ENCODE data around the gene POLR2J2.
"Not testable (repeated sequence)": the region's sequence is repeated elsewhere in the genome, so short reads cannot be mapped to it uniquely, and the experiment has no call there.

POLR2J2 gene

DNA sequence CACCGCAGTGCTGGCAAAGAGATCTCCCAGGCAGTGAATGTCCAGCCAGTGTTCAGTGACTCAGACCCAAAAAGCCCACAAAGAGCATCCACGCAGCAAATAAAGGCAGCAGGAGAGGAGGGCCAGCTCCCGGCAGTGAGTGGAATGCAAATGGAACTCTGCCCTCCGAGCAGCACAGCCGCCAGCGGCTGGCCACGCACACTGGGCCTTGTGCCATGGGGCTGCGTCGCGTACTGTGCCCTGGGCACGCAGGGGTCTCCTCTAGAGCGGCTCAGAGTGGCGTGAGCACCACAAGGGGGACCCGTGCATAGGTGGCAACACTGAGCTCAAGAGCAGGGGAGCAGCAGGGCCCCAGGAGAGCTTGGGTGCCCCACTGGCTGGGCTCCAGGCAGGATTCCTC, 3.9 kb downstream of the POLR2J2 start:
- not testable (repeated sequence) for DNase-seq

DNA sequence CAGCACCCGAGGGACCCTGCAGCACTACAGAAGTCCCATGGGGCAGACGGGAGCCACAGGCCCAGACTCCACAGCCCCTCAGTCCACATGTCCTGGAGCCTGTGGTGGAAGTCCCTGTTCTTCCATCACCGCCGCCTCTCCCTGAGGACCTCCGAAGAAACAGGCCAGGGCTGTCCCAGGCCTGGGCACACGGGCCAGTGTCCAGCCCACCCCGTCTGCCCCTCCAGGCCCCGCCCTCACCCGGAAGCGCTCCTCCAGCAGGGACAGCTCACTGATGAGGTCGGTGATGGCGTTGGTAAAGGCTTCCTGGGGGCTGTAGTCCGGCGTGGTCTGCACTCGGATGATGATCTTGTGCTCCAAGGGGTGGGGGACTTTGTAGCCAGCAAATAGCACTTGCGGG, 4.6 kb downstream of the POLR2J2 start:
- not testable (repeated sequence) for DNase-seq

DNA sequence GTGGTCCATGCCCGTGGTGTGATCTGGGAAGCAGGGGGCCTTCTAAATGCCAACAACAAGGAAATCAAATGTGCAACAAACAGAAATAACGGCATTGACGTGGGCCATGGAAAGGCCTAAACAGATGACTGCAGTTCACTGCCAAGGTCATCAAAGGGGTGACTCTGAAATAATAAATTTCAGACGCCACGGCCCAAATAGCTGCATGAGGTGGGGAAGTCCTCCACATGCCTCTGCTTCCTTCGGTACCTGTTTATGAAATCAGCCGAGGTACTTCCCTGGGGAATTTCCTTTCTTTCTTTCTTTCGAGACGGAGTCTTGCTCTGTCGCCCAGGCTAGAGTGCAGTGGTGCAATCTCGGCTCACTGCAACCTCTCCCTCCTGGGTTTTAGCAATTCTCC, 6.7 kb downstream of the POLR2J2 start:
- not testable (repeated sequence) for DNase-seq

- DNase-seq: not testable (repeated sequence)
These were observed 21.5 kb downstream of the POLR2J2 start, which contains the start of gene SPDYE2B for GRCh38 chr7:102649924-102650323. TSS of gene SPDYE2B (plus strand) at chr7:102650319. CDS start at chr7:102652349, 2,030 bp downstream.

DNA sequence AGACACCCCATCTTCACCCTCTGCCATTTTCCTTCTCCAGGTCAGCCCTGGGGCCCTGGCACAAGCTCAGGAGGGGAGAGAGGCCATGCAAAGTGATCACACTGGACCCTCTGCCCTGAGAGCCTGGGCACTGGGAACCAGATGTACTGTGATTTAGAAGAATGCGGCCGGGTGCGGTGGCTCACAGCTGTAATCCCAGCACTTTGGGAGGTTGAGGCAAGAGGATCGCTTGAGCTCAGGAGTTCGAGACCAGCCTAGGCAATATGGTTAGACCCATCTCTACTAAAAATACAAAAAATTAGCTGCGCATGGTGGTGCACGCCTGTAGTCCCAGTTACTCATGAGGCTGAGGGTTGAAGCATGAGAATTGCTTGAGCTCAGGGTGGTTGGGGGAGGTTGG, 23.6 kb downstream of the POLR2J2 start:
- DNase-seq: not testable (repeated sequence)

- not testable (repeated sequence) for DNase-seq
These were observed 28.1 kb downstream of the POLR2J2 start for GRCh38 chr7:102643404-102643803.

DNA sequence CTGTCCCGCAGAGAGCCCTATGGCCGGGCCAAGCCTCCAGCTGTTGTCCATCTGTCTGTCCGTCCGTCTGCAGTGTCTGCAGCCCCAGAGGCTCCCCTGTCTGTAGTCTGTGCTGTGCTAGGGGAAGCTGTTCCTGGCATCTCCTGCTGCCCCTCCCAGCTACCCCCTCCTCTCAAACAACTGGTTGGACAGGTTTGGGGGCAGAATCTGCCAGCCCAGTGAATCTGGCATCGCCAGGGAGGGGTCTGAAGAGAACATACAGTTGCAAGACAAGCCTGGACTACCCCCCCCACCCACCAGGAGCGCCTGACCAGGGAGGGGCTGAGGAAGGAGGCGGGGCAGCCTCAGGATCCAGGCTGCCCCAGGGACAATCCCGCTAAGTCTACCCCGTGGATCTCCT, 28.8 kb downstream of the POLR2J2 start, which contains the start of gene UPK3BL1:
UPK3BL1 (minus strand) TSS at position 101 of the 400 bp plus-strand sequence; CDS start at position 51, 50 bp downstream.
- not testable (repeated sequence) for DNase-seq

DNA sequence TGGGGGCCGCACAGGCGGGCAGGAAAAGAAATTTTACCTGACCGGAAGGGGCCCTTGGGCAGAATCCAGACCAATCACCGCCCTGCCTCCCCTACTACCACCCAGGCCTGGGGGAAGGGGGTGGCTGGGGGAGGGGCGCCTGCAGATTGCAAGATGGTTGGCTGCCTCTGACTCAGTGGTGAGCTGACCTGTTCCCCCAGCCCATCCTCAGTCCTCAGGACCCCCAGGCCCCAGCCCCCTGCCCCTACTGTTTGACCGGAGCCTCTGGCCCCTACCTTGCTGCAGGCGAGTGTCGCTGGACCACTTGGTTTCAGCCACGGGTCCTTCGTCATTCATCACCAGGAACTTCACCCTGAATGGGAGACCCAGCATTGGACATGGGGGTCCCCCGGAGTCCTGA, 32.6 kb downstream of the POLR2J2 start:
- not testable (repeated sequence) for DNase-seq

DNA sequence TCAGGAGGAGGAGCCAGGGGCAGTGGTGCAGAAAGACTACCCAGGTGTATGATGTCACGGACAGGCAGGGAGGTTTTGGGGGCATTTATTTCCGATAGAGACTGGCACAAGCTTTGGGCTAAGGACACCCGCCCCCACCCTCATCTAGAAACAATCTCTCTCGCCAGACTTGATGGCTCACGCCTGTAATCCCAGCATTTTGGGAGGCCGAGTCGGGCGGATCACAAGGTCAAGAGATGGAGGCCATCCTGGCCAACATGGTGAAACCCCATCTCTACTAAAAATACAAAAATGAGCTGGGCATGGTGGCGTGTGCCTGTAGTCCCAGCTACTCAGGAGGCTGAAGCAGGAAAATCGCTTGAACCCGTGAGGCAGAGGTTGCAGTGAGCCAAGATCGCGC, 34.5 kb downstream of the POLR2J2 start:
- not testable (repeated sequence) for DNase-seq

DNA sequence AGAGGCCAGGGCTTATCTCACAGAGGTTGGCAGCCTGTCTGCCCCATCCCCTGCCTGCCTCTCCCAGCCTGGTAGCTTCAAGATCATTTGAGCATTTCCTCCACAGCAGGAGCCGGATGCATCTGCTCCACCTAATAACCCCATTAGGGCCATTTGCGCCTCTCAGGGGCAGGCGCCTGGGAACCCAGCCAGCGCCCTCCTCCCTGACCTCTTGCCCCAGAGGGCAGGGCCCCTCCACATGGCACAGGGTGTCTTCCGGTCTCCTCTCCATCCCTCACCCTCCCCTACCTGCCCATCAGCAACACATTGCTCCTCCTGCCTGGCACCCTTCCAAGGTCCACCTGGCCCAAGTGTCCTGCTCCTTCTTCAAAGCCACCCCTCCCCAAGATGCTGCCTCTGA, 36.1 kb downstream of the POLR2J2 start:
- not testable (repeated sequence) for DNase-seq

- DNase-seq: not testable (repeated sequence)
These were observed 37.2 kb downstream of the POLR2J2 start for GRCh38 chr7:102634299-102634698.

- DNase-seq: not testable (repeated sequence)
These were observed 40.8 kb downstream of the POLR2J2 start for GRCh38 chr7:102630622-102631021.

GRCh38 chr7:102627271-102627904, 44.1 kb downstream of the POLR2J2 start:
- DNase-seq: not testable (repeated sequence)

DNA sequence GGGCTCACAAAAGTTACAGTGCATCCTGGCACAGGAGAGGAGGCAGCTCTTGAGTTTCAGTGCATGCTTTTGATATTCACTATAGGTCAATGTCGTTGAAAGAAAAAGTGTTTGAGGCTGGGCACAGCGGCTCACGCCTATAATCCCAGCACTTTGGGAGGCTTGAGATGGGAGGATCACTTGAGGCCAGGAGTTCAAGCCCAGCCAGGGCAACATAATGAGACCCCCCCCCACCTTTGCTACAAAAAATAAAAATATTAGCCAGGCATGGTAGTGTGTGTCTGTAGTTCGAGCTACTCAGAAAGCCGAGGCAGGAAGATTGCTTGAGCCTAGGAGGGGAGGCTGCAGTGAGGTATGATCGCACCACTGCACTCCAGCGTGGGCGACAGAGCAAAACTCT, 53.3 kb downstream of the POLR2J2 start:
- not testable (repeated sequence) for DNase-seq

- not testable (repeated sequence) for DNase-seq
These were observed 54.8 kb downstream of the POLR2J2 start, which contains the start of gene RASA4 for GRCh38 chr7:102616507-102617125. TSS of gene RASA4 (minus strand) at chr7:102616756. CDS start at chr7:102616689, 67 bp downstream.
